Neural crest cell (in vitro differentiated cells): ENCODE measurements around the gene ARHGAP30. TPM values are rescaled to one million over a fixed set of nuclear protein-coding genes. Genes with fewer than 3 reads are reported as not detected.

Experiments used
- DNase-seq: peaks from one replicate; pipeline ENCODE4 v3.0.0; 2021; ENCODE audit warnings: low read depth, mixed read lengths, low spot score
- H3K27ac Mint-ChIP-seq: one replicate; pipeline ENCODE4 v1.8.0; 2021; ENCODE audit warnings: mild to moderate bottlenecking, mixed read lengths; ENCODE audit not compliant: unreplicated experiment
- H3K27me3 Mint-ChIP-seq: 2 replicates; pipeline ENCODE4 v1.8.0; 2021; ENCODE audit warnings: low read depth, mild to moderate bottlenecking, mixed read lengths
- H3K36me3 Mint-ChIP-seq: 2 replicates; pipeline ENCODE4 v1.8.0; 2021; ENCODE audit warnings: low read depth, mild to moderate bottlenecking, mixed read lengths
- H3K4me1 Mint-ChIP-seq: 2 replicates; pipeline ENCODE4 v1.8.0; 2021; ENCODE audit warnings: mixed read lengths
- H3K4me3 Mint-ChIP-seq: one replicate; pipeline ENCODE4 v1.8.0; 2021; ENCODE audit warnings: mild to moderate bottlenecking, mixed read lengths
- H3K9me3 Mint-ChIP-seq: 2 replicates; pipeline ENCODE4 v1.8.0; 2021; ENCODE audit warnings: mixed read lengths
- CTCF ChIP-seq: fragments of 200-600 bp; sonication (generic); conservative IDR thresholded peaks from 2 replicates; pipeline ENCODE4 v1.5.0; 2021; ENCODE audit warnings: antibody characterized with exemption, mild to moderate bottlenecking
- total RNA-seq: library from RNA; stranded (reverse); gene quantifications from 2 replicates; pipeline ENCODE4 v1.2.1, GENCODE V29; 2021

ARHGAP30 gene
- total RNA-seq, 1 donor from 2014 or later = not detected

- TF ChIP-seq CTCF = no peak
- H3K36me3 Mint-ChIP-seq = no peaks in the 10 kb centered on the region
- H3K27me3 Mint-ChIP-seq = no peaks in the 10 kb centered on the region
- peaks cover 13% of the 10 kb centered on the region for H3K4me1 Mint-ChIP-seq
- no peak overlapping the region for H3K4me3 Mint-ChIP-seq
- DNase-seq = no peak
- H3K9me3 Mint-ChIP-seq = no peaks in the 10 kb centered on the region
- H3K27ac Mint-ChIP-seq = no peak overlapping the region
These were observed 60.0 kb downstream of the ARHGAP30 start for GRCh38 chr1:161009602-161010211.

- DNase-seq = no peak
- no peak for TF ChIP-seq CTCF
- H3K9me3 Mint-ChIP-seq = no peaks in the 10 kb centered on the region
- H3K36me3 Mint-ChIP-seq = no peaks in the 10 kb centered on the region
- no peaks in the 10 kb centered on the region for H3K27me3 Mint-ChIP-seq
- H3K4me1 Mint-ChIP-seq = peaks cover 11% of the 10 kb centered on the region
- H3K4me3 Mint-ChIP-seq = no peak overlapping the region
- H3K27ac Mint-ChIP-seq = no peak overlapping the region
These were observed 60.7 kb downstream of the ARHGAP30 start for GRCh38 chr1:161008869-161009510.

DNA sequence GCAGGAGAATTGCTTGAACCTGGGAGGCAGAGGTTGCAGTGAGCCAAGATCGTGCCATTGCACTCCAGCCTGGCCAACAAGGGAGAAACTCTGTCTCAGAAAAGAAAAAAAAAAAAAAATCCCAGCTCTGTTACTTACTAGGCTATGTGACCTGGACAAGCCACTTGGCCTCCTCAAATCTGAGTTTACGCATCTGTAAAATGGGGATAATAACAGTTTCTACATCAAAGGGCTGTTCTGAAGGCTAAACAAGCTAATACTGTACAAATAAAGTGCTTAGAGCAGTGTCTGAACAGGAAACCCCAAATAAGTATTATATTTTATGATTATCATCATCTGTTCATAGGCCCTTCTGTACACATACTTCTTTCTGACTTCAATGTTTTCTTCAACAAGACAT is 62.3 kb downstream of the ARHGAP30 start:
- no peak overlapping the region for H3K4me3 Mint-ChIP-seq
- no peak for DNase-seq
- no peaks in the 10 kb centered on the region for H3K27me3 Mint-ChIP-seq
- H3K27ac Mint-ChIP-seq = no peak overlapping the region
- no peak for TF ChIP-seq CTCF
- H3K9me3 Mint-ChIP-seq = no peaks in the 10 kb centered on the region
- H3K4me1 Mint-ChIP-seq = no peaks in the 10 kb centered on the region
- H3K36me3 Mint-ChIP-seq = no peaks in the 10 kb centered on the region

GRCh38 chr1:161006563-161006962 is 63.1 kb downstream of the ARHGAP30 start:
- Mint-ChIP-seq H3K27ac (no peak overlapping the region), H3K4me3 (no peak overlapping the region), H3K27me3 (no peaks in the 10 kb centered on the region), H3K9me3 (no peaks in the 10 kb centered on the region), H3K4me1 (no peaks in the 10 kb centered on the region), H3K36me3 (no peaks in the 10 kb centered on the region)
- no peak for DNase-seq
- TF ChIP-seq CTCF = no peak

DNA sequence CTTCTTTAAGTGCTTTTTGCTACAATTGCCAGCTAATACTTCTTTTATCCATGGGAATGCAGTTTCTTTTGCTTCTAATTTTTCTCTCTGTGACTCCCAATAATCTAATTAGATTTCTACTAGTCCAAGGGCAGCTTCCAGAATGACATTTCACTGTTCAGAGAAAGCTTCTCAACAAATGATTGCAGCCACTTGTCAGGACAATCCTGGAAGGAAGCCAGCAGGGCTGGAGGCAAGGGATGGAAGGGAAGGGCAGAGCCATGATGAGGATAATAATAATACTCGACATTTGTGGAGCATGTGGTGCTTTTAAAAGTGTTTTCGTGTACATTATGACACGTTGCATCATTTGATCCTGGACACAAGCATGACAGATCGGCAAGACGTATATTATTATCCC is 68.2 kb downstream of the ARHGAP30 start:
- Mint-ChIP-seq H3K36me3 (no peaks in the 10 kb centered on the region), H3K4me1 (no peaks in the 10 kb centered on the region), H3K4me3 (no peak overlapping the region), H3K27me3 (no peaks in the 10 kb centered on the region), H3K9me3 (no peaks in the 10 kb centered on the region), H3K27ac (no peak overlapping the region)
- no peak for TF ChIP-seq CTCF
- no peak for DNase-seq
